Body of pancreas (tissue), 4 donors: ENCODE measurements around the gene P4HB.

ENCODE experiments used
- POLR2A ChIP-seq, 3 donors: fragments of 450-650 bp; IDR thresholded peaks; one replicate each; pipeline ENCODE4 v1.6.1; 2016; ENCODE audit warnings: antibody characterized with exemption in 3 of 3, mild to moderate bottlenecking in 2 of 3
- TF ChIP-seq, protein P1 (sequence below), 7 experiments: fragments of 450-650 bp in 4 of 7; fragments of 200-600 bp in 3 of 7; sonication (generic) in 3 of 7; IDR thresholded peaks; one replicate each; pipeline ENCODE4 v1.5.1; 2016 to 2019; ENCODE audit warnings: antibody characterized with exemption in 7 of 7

GRCh38 chr17:81859906-81860755 is at the start of gene P4HB:
- TF ChIP-seq, protein P1, sequence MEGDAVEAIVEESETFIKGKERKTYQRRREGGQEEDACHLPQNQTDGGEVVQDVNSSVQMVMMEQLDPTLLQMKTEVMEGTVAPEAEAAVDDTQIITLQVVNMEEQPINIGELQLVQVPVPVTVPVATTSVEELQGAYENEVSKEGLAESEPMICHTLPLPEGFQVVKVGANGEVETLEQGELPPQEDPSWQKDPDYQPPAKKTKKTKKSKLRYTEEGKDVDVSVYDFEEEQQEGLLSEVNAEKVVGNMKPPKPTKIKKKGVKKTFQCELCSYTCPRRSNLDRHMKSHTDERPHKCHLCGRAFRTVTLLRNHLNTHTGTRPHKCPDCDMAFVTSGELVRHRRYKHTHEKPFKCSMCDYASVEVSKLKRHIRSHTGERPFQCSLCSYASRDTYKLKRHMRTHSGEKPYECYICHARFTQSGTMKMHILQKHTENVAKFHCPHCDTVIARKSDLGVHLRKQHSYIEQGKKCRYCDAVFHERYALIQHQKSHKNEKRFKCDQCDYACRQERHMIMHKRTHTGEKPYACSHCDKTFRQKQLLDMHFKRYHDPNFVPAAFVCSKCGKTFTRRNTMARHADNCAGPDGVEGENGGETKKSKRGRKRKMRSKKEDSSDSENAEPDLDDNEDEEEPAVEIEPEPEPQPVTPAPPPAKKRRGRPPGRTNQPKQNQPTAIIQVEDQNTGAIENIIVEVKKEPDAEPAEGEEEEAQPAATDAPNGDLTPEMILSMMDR (IDR thresholded peaks at IDR 0.05): no peak
- TF ChIP-seq POLR2A (IDR thresholded peaks at IDR 0.05): peak; percentile 50 to 93 (median 56)
